Activated naive CD4-positive, alpha-beta T cell (primary cell): ENCODE measurements around the gene NDOR1.

Experiments
- DNase-seq, 4 experiments: peaks; one replicate each; lab custom pipeline; 2025; lab: John Stamatoyannopoulos, UW

The NDOR1 gene

GRCh38 chr9:137182836-137183235 lies 22.7 kb upstream of the NDOR1 start:
- no peak for DNase-seq

- no peak for DNase-seq
Measured at GRCh38 chr9:137183980-137184595, 21.4 kb upstream of the NDOR1 start.

GRCh38 chr9:137184881-137185660 lies 20.4 kb upstream of the NDOR1 start:
- no peak for DNase-seq

- DNase-seq, result no peak
Measured at GRCh38 chr9:137185921-137186320, 19.6 kb upstream of the NDOR1 start.

GRCh38 chr9:137186385-137186784 lies 19.1 kb upstream of the NDOR1 start:
- no peak for DNase-seq

- DNase-seq, result no peak
Measured at GRCh38 chr9:137187386-137187785, 18.1 kb upstream of the NDOR1 start.

GRCh38 chr9:137188086-137188489 lies 17.4 kb upstream of the NDOR1 start:
- no peak for DNase-seq

- peak; percentile 78 to 90 (median 86) for DNase-seq
Measured at GRCh38 chr9:137188490-137189296, 16.8 kb upstream of the NDOR1 start, which contains the start of the genes ANAPC2 and SSNA1. TSS of gene ANAPC2 (minus strand) at chr9:137188560. CDS start at chr9:137188532, 28 bp downstream. TSS of gene SSNA1 (plus strand) at chr9:137188676. CDS start at chr9:137188727, 51 bp downstream.

GRCh38 chr9:137189297-137190295 lies 15.9 kb upstream of the NDOR1 start:
- no peak for DNase-seq

- no peak for DNase-seq
Measured at GRCh38 chr9:137190315-137190856, 15.1 kb upstream of the NDOR1 start.

GRCh38 chr9:137191245-137191644 lies 14.3 kb upstream of the NDOR1 start:
- no peak for DNase-seq

GRCh38 chr9:137191691-137192447 lies 13.6 kb upstream of the NDOR1 start:
- no peak for DNase-seq

- DNase-seq, result no peak
Measured at GRCh38 chr9:137192448-137192780, 13.1 kb upstream of the NDOR1 start.

- no peak for DNase-seq
Measured at GRCh38 chr9:137192859-137193258, 12.6 kb upstream of the NDOR1 start.

- no peak for DNase-seq
Measured at GRCh38 chr9:137193771-137194170, 11.7 kb upstream of the NDOR1 start.

- no peak for DNase-seq
Measured at GRCh38 chr9:137194388-137194787, 11.1 kb upstream of the NDOR1 start.

GRCh38 chr9:137194909-137195308 lies 10.6 kb upstream of the NDOR1 start:
- DNase-seq, result no peak

GRCh38 chr9:137195525-137196220 lies 9.8 kb upstream of the NDOR1 start:
- no peak for DNase-seq

GRCh38 chr9:137198051-137198901 lies 7.2 kb upstream of the NDOR1 start:
- DNase-seq, result no peak
